A673 (cell line): ENCODE results near the gene CAVIN2. TPM values are rescaled to one million over a fixed set of nuclear protein-coding genes. Genes with fewer than 3 reads are reported as not detected.

Experiments used
- BruUV-seq: library from RNA; stranded (reverse); fragments of 400-500 nt; replicated peaks from 2 replicates; lab custom pipeline; 2021; lab: Mats Ljungman, UMichigan
- CTCF ChIA-PET: fragments of 300-600 bp; sonication (Branson Sonifier 250); formaldehyde crosslinking; loops from one replicate; lab custom pipeline; 2022; ENCODE audit warnings: antibody characterized with exemption; lab: Charles Lee
- POLR2A ChIA-PET: fragments of 300-600 bp; sonication (Branson Sonifier 250); formaldehyde crosslinking; loops from one replicate; lab custom pipeline; 2022; ENCODE audit warnings: antibody characterized with exemption; ENCODE audit not compliant: low non-redundant PET; lab: Charles Lee
- DNase-seq: peaks from one replicate; pipeline ENCODE4 v3.0.0-alpha.2; 2015; ENCODE audit warnings: low spot score
- H3K27ac ChIP-seq: fragments of 200-600 bp; sonication (generic); 2 replicates; pipeline ENCODE4 v1.5.1; 2016; ENCODE audit warnings: mixed run types, low read depth, mild to moderate bottlenecking, mixed read lengths, antibody characterized with exemption, low read length; ENCODE audit not compliant: poor library complexity, severe bottlenecking
- H3K27me3 ChIP-seq: fragments of 200-600 bp; sonication (generic); replicated peaks from 2 replicates; pipeline ENCODE4 v1.6.1; 2017; ENCODE audit warnings: mixed run types, low read depth, mild to moderate bottlenecking, mixed read lengths, antibody characterized with exemption, low read length; ENCODE audit not compliant: insufficient read depth, poor library complexity
- H3K36me3 ChIP-seq: fragments of 200-600 bp; sonication (generic); 2 replicates; pipeline ENCODE4 v1.6.1; 2016; ENCODE audit warnings: mixed run types, mild to moderate bottlenecking, mixed read lengths, antibody characterized with exemption, low read length; ENCODE audit not compliant: insufficient read depth, poor library complexity, severe bottlenecking
- H3K4me1 ChIP-seq: fragments of 200-600 bp; sonication (generic); 2 replicates; pipeline ENCODE4 v1.6.1; 2017; ENCODE audit warnings: mixed run types, mild to moderate bottlenecking, mixed read lengths, antibody characterized with exemption, low read length; ENCODE audit not compliant: insufficient read depth, poor library complexity, severe bottlenecking
- H3K4me3 ChIP-seq: fragments of 200-600 bp; sonication (generic); 2 replicates; pipeline ENCODE4 v1.5.1; 2016; ENCODE audit warnings: low read depth, mixed run types, mild to moderate bottlenecking, mixed read lengths, low read length; ENCODE audit not compliant: poor library complexity, severe bottlenecking
- H3K9me3 ChIP-seq: fragments of 200-600 bp; sonication (generic); 2 replicates; pipeline ENCODE4 v1.6.1; 2016; ENCODE audit warnings: mixed run types, low read depth, mild to moderate bottlenecking, mixed read lengths, antibody characterized with exemption, low read length; ENCODE audit not compliant: poor library complexity, severe bottlenecking
- CTCF ChIP-seq: fragments of 300-800, 200-600 bp; sonication (generic); conservative IDR thresholded peaks from 2 replicates; pipeline ENCODE4 v1.5.1; 2017; ENCODE audit warnings: low read depth, mild to moderate bottlenecking, antibody characterized with exemption, low read length, moderate library complexity, mixed read lengths
- EZH2 ChIP-seq: fragments of 200-600 bp; sonication (generic); IDR thresholded peaks from 2 replicates; pipeline ENCODE4 v1.6.1; 2017; ENCODE audit warnings: borderline replicate concordance, low read depth, mild to moderate bottlenecking, mixed read lengths, antibody characterized with exemption, low read length; ENCODE audit not compliant: poor library complexity, severe bottlenecking
- intact Hi-C: fragments of 100-400 bp; cut with micrococcal nuclease; formaldehyde crosslinking; loops from one replicate; pipeline ENCODE4 v1.10.0; 2022; ENCODE audit not compliant: unreplicated experiment
- total RNA-seq: library from RNA; stranded (reverse); gene quantifications from 2 replicates; pipeline ENCODE4 v1.2.3, GENCODE V29; 2021

CAVIN2 gene
- total RNA-seq, 1 experiment from 2014 or later, result 0.28 TPM

DNA sequence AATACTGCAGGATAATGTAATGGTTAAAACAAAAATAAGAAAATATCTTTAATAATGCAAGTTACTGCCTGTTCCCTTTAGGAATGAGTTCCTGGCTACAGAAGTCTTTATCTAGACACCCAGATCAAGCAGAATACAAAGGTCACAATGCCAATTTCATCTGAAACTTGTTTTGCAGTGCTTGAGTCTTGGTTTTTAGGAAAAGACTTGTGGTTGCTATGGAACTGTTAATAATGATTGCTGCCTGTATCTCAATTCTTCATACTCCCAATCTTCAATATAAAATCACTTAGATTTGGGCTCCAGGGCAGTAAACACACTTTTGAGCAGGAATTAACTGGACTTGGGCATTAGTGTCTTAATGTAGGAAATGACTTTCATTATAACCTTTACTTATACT, 14.2 kb downstream of the CAVIN2 start:
- BruUV-seq, result no TSS peak
- ChIA-PET CTCF (no interaction called here), POLR2A (no interaction called here)
- intact Hi-C loops, result no loop called here
- no peaks in the 10 kb centered on the region for H3K9me3 ChIP-seq
- TF ChIP-seq CTCF (no peak), EZH2 (no peak)
- no peaks in the 10 kb centered on the region for H3K4me1 ChIP-seq
- DNase-seq, result no peak
- no peak overlapping the region for H3K27ac ChIP-seq
- H3K4me3 ChIP-seq, result no peak overlapping the region
- no peaks in the 10 kb centered on the region for H3K27me3 ChIP-seq
- no peaks in the 10 kb centered on the region for H3K36me3 ChIP-seq

DNA sequence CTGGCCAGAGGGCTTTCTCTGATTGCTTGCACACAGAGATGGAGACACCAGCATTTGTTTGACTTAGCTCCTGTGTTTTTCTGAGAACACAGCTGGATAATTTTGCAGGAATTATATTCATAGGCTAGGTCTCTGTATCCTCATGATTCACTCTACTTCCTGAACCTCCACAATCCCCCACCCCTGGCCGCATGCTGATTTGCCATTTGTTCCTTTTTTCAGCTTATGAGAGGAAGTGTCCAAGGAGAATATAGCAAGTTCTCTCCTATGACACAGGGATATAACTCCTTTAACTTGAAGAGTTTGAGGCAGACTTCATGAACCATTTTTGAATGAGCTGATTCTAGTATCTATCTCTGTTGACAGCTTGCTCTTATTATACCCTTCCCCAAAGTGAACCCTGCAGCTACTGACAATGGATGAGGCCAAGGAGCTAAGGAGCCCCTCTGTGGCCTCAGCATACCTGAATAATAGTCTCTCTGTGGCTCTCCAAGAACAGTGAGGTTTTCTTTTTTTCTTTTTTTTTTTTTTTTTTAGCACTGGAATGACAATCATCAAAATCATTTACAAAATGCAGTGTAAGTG, 15.4 kb downstream of the CAVIN2 start:
- DNase-seq, result no peak
- Histone ChIP-seq H3K27ac (no peak overlapping the region), H3K27me3 (no peaks in the 10 kb centered on the region), H3K9me3 (no peaks in the 10 kb centered on the region), H3K4me1 (no peaks in the 10 kb centered on the region), H3K4me3 (no peak overlapping the region), H3K36me3 (no peaks in the 10 kb centered on the region)
- intact Hi-C loops, result no loop called here
- no peak for TF ChIP-seq EZH2
- ChIA-PET POLR2A (no interaction called here), CTCF (interaction anchor here (0.7 kb wide), 1 partner anchor 358 kb away, joined by 5 read pairs; no protein-coding TSS in a partner anchor)
- no TSS peak for BruUV-seq

DNA sequence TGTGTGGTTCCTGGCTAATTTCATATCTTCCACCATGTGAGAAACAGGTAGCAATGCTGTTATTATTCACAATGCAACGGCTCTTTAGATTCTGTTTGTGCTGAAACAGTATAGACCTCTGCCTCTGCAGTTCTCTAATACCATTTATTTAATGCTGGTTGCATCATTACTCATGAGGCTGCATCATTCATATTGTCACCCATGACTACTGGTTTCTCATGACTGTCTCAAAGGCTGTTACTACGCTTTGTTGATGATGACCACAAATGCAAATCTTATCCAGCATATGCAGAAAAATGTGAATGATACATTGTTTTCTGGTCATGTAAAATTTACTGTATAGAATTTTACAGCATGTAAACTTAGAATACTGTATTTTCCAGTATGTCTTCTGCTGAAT, 22.5 kb downstream of the CAVIN2 start:
- H3K9me3 ChIP-seq, result no peaks in the 10 kb centered on the region
- H3K36me3 ChIP-seq, result no peaks in the 10 kb centered on the region
- no peak for DNase-seq
- intact Hi-C loops, result no loop called here
- H3K4me1 ChIP-seq, result no peaks in the 10 kb centered on the region
- TF ChIP-seq EZH2 (no peak), CTCF (no peak)
- H3K4me3 ChIP-seq, result no peak overlapping the region
- no peaks in the 10 kb centered on the region for H3K27me3 ChIP-seq
- no peak overlapping the region for H3K27ac ChIP-seq
- ChIA-PET POLR2A (no interaction called here), CTCF (no interaction called here)
- BruUV-seq, result no TSS peak

DNA sequence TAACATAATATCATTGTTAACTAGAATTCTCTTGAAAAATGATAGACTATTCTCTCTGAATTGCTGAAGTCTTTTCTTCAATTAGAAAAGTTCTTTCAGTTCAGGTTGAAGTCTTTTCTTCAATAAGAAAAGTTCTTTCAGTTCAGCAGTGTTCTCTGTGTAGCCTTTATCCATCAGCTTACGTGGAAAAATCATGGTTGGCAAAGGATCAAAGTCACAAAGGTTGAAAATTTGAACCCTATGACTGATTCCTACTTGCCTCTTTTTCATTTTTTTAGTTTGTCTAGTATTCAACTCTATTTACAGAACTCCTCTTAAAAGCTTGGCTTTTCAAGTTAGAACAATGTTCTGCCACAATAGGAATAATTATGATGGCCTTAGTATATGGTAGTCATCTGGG, 25.8 kb downstream of the CAVIN2 start:
- ChIA-PET CTCF (no interaction called here), POLR2A (no interaction called here)
- Histone ChIP-seq H3K27me3 (no peaks in the 10 kb centered on the region), H3K4me3 (no peak overlapping the region), H3K27ac (no peak overlapping the region), H3K36me3 (no peaks in the 10 kb centered on the region), H3K9me3 (no peaks in the 10 kb centered on the region), H3K4me1 (no peaks in the 10 kb centered on the region)
- no peak for TF ChIP-seq CTCF
- TF ChIP-seq EZH2, result no peak
- intact Hi-C loops, result no loop called here
- DNase-seq, result no peak
- BruUV-seq, result no TSS peak
